ENCODE data around the gene WASL. TPM values are rescaled to one million over a fixed set of nuclear protein-coding genes. Genes with fewer than 3 reads are reported as not detected.

The WASL gene
- total RNA-seq, 1 experiment from 2014 or later: 39.3 TPM

DNA sequence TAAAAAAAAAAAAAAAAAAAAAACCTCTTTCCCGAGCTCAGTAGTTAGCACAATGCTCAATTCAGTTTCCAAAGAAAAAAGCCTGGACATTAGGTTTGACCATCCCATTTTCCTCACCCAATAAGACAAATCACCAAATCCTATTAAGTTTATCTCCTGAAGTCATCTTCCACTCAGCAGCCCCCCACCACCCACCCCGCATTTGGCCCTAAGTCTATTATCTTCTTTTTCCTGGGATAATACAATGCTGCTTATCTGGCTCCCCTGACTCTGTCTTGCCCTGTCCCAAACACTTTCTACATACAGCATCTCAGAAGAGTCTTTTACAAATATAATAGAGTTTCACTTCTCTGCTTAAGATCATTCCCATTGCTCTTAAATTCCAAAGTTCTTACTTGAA is 110.9 kb downstream of the WASL start:
- Histone ChIP-seq H3T11ph (ENCODE audit: low read length) (no peak overlapping the region), H3K18ac (ENCODE audit: insufficient read length, low read depth, low read length) (no peak overlapping the region), H2BK15ac (ENCODE audit: low read depth, low read length) (no peak overlapping the region), H3K9me3 (ENCODE audit: control insufficient read depth, low read depth, low read length) (no peaks in the 10 kb centered on the region), H3K4ac (ENCODE audit: low read depth, low read length) (no peak overlapping the region), H3K14ac (ENCODE audit: insufficient read depth, low read length) (no peak overlapping the region), H2AFZ (ENCODE audit: low read length) (no peak overlapping the region), H2BK120ac (ENCODE audit: low read depth, low read length, poor library complexity, severe bottlenecking) (no peak overlapping the region), H3K79me1 (ENCODE audit: insufficient read depth, low read depth, low read length, poor library complexity, severe bottlenecking) (no peaks in the 10 kb centered on the region), H3K27me3 (ENCODE audit: insufficient read depth, low read length) (no peaks in the 10 kb centered on the region; the same call in 1 of the 2 replicates), H3K4me1 (ENCODE audit: insufficient read depth, low read length) (no peaks in the 10 kb centered on the region), H2BK20ac (ENCODE audit: low read depth, low read length, poor library complexity, severe bottlenecking) (no peak overlapping the region), H2BK5ac (ENCODE audit: insufficient read length, low read length) (no peak overlapping the region), H4K91ac (ENCODE audit: insufficient read length, low read depth, low read length) (no peak overlapping the region), H4K5ac (ENCODE audit: insufficient read length, low read depth, low read length) (no peak overlapping the region), H3K23ac (ENCODE audit: insufficient read length, low read depth, low read length) (no peak overlapping the region), H3K4me2 (ENCODE audit: insufficient read depth, insufficient read length, low read length) (no peak overlapping the region), H2BK12ac (ENCODE audit: insufficient read length, low read depth, low read length) (no peak overlapping the region), H3K9ac (ENCODE audit: extremely low read depth, insufficient read length, low read length) (no peak overlapping the region), H3K56ac (ENCODE audit: insufficient read length, low read depth, low read length) (no peak overlapping the region), H3K23me2 (ENCODE audit: insufficient read length, low read depth, low read length, poor library complexity, severe bottlenecking) (no peaks in the 10 kb centered on the region), H2AK5ac (ENCODE audit: insufficient read length, low read length) (no peak overlapping the region), H4K20me1 (ENCODE audit: control insufficient read depth, insufficient read depth, insufficient read length) (no peaks in the 10 kb centered on the region), H3K27ac (ENCODE audit: insufficient read length, low read depth, low read length) (no peak overlapping the region), H4K8ac (replicated peaks; ENCODE audit: insufficient read length, low read depth, low read length) (no peak overlapping the region), H3K79me2 (ENCODE audit: insufficient read depth, low read length) (no peaks in the 10 kb centered on the region)
- H3K9me3 Mint-ChIP-seq: no peaks in the 10 kb centered on the region; a peak in 2 of 5 replicates
- H3K36me3 Mint-ChIP-seq (ENCODE audit: insufficient read depth in 1 of 3, low read depth in 3 of 3): no peaks in the 10 kb centered on the region; a peak in 1 of 7 replicates
- TF ChIP-seq, protein P1, sequence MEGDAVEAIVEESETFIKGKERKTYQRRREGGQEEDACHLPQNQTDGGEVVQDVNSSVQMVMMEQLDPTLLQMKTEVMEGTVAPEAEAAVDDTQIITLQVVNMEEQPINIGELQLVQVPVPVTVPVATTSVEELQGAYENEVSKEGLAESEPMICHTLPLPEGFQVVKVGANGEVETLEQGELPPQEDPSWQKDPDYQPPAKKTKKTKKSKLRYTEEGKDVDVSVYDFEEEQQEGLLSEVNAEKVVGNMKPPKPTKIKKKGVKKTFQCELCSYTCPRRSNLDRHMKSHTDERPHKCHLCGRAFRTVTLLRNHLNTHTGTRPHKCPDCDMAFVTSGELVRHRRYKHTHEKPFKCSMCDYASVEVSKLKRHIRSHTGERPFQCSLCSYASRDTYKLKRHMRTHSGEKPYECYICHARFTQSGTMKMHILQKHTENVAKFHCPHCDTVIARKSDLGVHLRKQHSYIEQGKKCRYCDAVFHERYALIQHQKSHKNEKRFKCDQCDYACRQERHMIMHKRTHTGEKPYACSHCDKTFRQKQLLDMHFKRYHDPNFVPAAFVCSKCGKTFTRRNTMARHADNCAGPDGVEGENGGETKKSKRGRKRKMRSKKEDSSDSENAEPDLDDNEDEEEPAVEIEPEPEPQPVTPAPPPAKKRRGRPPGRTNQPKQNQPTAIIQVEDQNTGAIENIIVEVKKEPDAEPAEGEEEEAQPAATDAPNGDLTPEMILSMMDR (conservative IDR thresholded peaks at IDR 0.05): no peak
- no peak overlapping the region for H3K4me3 Mint-ChIP-seq
- peaks cover 11% of the 10 kb centered on the region in 2 experiments; a peak in 3 of 4 replicates for H3K4me1 Mint-ChIP-seq
- WGBS (ENCODE audit: extremely low coverage, insufficient read length, low lambda C conversion rate): no CpG with 5 or more reads among the region's 2 CpGs
- no peak overlapping the region for H3K27ac Mint-ChIP-seq
- no peaks in the 10 kb centered on the region for H3K27me3 Mint-ChIP-seq (ENCODE audit: low read depth)
- DNase-seq: no peak
